ENCODE results near the gene CMKLR1.

- no peak for TF ChIP-seq TAF1 (IDR thresholded peaks at IDR 0.05; ENCODE audit: borderline replicate concordance, insufficient read depth, low read length)
- no peak for TF ChIP-seq POLR2AphosphoS5 (IDR thresholded peaks at IDR 0.05; ENCODE audit: low read depth, low read length)
- no peak for TF ChIP-seq SIN3A (IDR thresholded peaks at IDR 0.05; ENCODE audit: borderline replicate concordance, insufficient read depth, low read length)
- peak in 1 of 2 experiments; percentile 70; a peak in 1 of 4 replicates for TF ChIP-seq REST (IDR thresholded peaks at IDR 0.05; ENCODE audit: insufficient read depth in 1 of 2, low read depth in 2 of 2, low read length in 2 of 2)
- TF ChIP-seq FOXP2 (optimal IDR thresholded peaks at IDR 0.05; ENCODE audit: borderline replicate concordance, extremely low read depth, extremely low read length, insufficient read depth): no peak
These were observed 71.7 kb downstream of the CMKLR1 start for GRCh38 chr12:108267450-108267849.
